HepG2 (cell line): ENCODE measurements around the gene SULT6B1. TPM values are rescaled to one million over a fixed set of nuclear protein-coding genes. Genes with fewer than 3 reads are reported as not detected.
A peak's percentile ranks its signal among the peaks of the same experiment; 100 is the strongest.

ENCODE experiments used
- ETS1 ChIP-seq: sonication (generic); formaldehyde crosslinking; IDR thresholded peaks from 2 replicates; pipeline ENCODE4 v1.4.0; 2020; ENCODE audit warnings: missing genetic modification reagents
- HOXA5 ChIP-seq: sonication (generic); formaldehyde crosslinking; IDR thresholded peaks from 2 replicates; pipeline ENCODE4 v1.4.0; 2020; ENCODE audit warnings: missing genetic modification reagents
- KDM5A ChIP-seq: fragments of 200-600 bp; sonication (generic); IDR thresholded peaks from 2 replicates; pipeline ENCODE4 v1.7.0; 2018; ENCODE audit warnings: antibody characterized with exemption, mild to moderate bottlenecking, low read length, borderline replicate concordance
- MED13 ChIP-seq: sonication (generic); formaldehyde crosslinking; IDR thresholded peaks from 2 replicates; pipeline ENCODE4 v1.5.0; 2020; ENCODE audit warnings: missing genetic modification reagents
- MED8 ChIP-seq: sonication (generic); formaldehyde crosslinking; IDR thresholded peaks from 2 replicates; pipeline ENCODE4 v1.8.1; 2023; ENCODE audit warnings: mild to moderate bottlenecking, missing genetic modification reagents; ENCODE audit not compliant: insufficient replicate concordance
- TARDBP ChIP-seq: sonication (generic); formaldehyde crosslinking; IDR thresholded peaks from 2 replicates; pipeline ENCODE4 v1.8.0; 2022; ENCODE audit warnings: mild to moderate bottlenecking, missing genetic modification reagents
- TEAD3 ChIP-seq: optimal IDR thresholded peaks from 2 replicates; pipeline ENCODE3; 2016; ENCODE audit warnings: borderline replicate concordance
- TRIM24 ChIP-seq: sonication (generic); formaldehyde crosslinking; IDR thresholded peaks from 2 replicates; pipeline ENCODE4 v1.8.0; 2022; ENCODE audit warnings: mild to moderate bottlenecking, missing genetic modification reagents
- YEATS4 ChIP-seq: sonication (generic); formaldehyde crosslinking; IDR thresholded peaks from 2 replicates; pipeline ENCODE4 v1.4.0; 2020; ENCODE audit warnings: missing genetic modification reagents, borderline replicate concordance
- ZNF17 ChIP-seq: sonication (generic); formaldehyde crosslinking; IDR thresholded peaks from 2 replicates; pipeline ENCODE4 v1.5.0; 2020; ENCODE audit warnings: mild to moderate bottlenecking, missing genetic modification reagents
- ZNF441 ChIP-seq: sonication (generic); formaldehyde crosslinking; IDR thresholded peaks from 2 replicates; pipeline ENCODE4 v1.7.0; 2021; ENCODE audit warnings: missing genetic modification reagents, borderline replicate concordance
- ZNF607 ChIP-seq: sonication (generic); formaldehyde crosslinking; IDR thresholded peaks from 2 replicates; pipeline ENCODE4 v1.5.1; 2020; ENCODE audit warnings: missing genetic modification reagents, mild to moderate bottlenecking, borderline replicate concordance
- ZNF615 ChIP-seq: sonication (generic); formaldehyde crosslinking; IDR thresholded peaks from 2 replicates; pipeline ENCODE4 v1.5.0; 2020; ENCODE audit warnings: mild to moderate bottlenecking, missing genetic modification reagents, borderline replicate concordance
- ZNF646 ChIP-seq: sonication (generic); formaldehyde crosslinking; IDR thresholded peaks from 2 replicates; pipeline ENCODE4 v1.9.0; 2021; ENCODE audit warnings: mild to moderate bottlenecking, missing genetic modification reagents
- ZNF678 ChIP-seq: sonication (generic); formaldehyde crosslinking; IDR thresholded peaks from 2 replicates; pipeline ENCODE4 v1.4.0; 2020; ENCODE audit warnings: mild to moderate bottlenecking, missing genetic modification reagents
- polyA plus RNA-seq, 8 experiments: library from polyadenylated mRNA; depleted of rRNA in 3 of 8; stranded (reverse) in 7 of 8; unstranded in 1 of 8; fragments of >200 nt; fragmentation: Illumina TruSeq in 4 of 8; extraction: Trizol in 4 of 8; gene quantifications; 2 replicates each; pipeline versions ENCODE4 v1.2.1 to v1.2.3, GENCODE V29; 2011 to 2016; ENCODE audit warnings: low read depth in 4 of 8, missing spikeins in 1 of 8, mixed read lengths in 1 of 8; ENCODE audit not compliant: insufficient read depth in 1 of 8
- total RNA-seq, 5 experiments: library from RNA; depleted of rRNA; stranded (reverse); fragments of >200 nt; fragmentation: Illumina TruSeq; extraction: Trizol; gene quantifications; 2 replicates each; pipeline ENCODE4 v1.2.3, GENCODE V29; 2016; ENCODE audit warnings: low read depth in 1 of 5
- TF ChIP-seq, protein P1 (sequence below): sonication (generic); formaldehyde crosslinking; IDR thresholded peaks from 2 replicates; pipeline ENCODE4 v1.8.1; 2023; ENCODE audit warnings: mild to moderate bottlenecking, missing genetic modification reagents
- TF ChIP-seq, protein P2 (sequence below): sonication (generic); formaldehyde crosslinking; IDR thresholded peaks from 2 replicates; pipeline ENCODE4 v1.8.0; 2022; ENCODE audit warnings: mild to moderate bottlenecking, missing genetic modification reagents, borderline replicate concordance

Gene SULT6B1
- total and polyA plus RNA-seq, 2 of the 13 experiments (the other 11 are each of a cell fraction or from before 2014, with no cell fraction given), result not detected

DNA sequence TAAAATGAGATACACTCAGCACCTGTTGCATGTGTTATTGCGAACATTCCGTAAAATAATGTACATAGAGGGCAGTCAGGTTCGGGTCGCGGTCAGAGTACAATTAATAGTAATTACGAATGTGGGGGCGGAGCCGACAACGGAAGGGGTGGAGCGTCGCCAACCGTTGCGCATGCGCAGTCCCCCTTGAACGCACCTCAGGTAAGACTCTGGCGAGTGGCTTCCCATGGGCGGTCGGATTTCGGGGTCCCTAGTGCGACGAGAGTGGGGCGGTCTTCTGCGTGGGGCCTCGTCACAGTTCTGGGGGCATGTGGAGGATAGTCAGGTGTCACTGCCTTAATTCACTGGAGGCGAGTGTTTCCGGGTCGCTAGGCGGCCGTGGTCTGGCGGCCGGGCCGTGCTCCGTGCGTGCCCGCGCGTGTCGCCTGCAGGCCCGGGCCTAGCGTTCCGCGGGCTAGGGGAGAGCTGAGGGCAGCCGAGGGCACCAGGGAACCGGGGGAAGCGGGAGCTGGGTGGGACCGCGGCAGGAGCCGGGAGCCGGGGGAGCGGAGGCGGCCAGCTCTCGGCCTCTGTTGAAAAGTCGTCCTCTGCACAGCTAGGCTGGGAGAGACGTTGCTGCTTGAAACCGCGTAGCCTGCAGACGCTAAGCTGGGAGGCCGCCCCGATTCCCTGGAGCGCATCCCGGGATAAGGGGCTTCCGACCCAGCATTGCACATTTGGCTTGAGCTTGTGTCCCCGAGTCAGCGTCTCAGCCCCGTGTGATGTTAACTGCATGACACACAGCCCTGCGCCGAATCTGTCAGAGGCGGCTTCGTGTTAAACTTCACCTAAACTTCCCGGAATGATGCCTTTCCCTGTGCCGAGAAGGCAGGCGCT lies 8.1 kb upstream of the SULT6B1 start, which contains the start of gene CEBPZOS (continued):
- TF ChIP-seq ZNF615 (CRISPR knock-in tag) (peak; percentile 95; the same call in 1 of the 2 replicates), ZNF441 (CRISPR knock-in tag) (no peak; the same call in 1 of the 2 replicates), MED13 (CRISPR knock-in tag) (peak; percentile 86; the same call in 1 of the 2 replicates), TRIM24 (CRISPR knock-in tag) (no peak), ZNF17 (CRISPR knock-in tag) (peak; percentile 93), ZNF607 (CRISPR knock-in tag) (peak; percentile 97), YEATS4 (peak; percentile 97), ZNF646 (CRISPR knock-in tag) (no peak), HOXA5 (CRISPR knock-in tag) (peak; percentile 98), ZNF678 (CRISPR knock-in tag) (0 out of 2 replicates have a peak, but pooled peaks have one; percentile 72), TEAD3 (peak; percentile 78), MED8 (CRISPR knock-in tag) (peak; percentile 83), KDM5A (peak; percentile 62), ETS1 (CRISPR knock-in tag) (no peak; the same call in 1 of the 2 replicates), TARDBP (CRISPR knock-in tag) (peak; percentile 76)
- TF ChIP-seq, protein P1, sequence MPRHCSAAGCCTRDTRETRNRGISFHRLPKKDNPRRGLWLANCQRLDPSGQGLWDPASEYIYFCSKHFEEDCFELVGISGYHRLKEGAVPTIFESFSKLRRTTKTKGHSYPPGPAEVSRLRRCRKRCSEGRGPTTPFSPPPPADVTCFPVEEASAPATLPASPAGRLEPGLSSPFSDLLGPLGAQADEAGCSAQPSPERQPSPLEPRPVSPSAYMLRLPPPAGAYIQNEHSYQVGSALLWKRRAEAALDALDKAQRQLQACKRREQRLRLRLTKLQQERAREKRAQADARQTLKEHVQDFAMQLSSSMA, result peak; percentile 82; the same call in 1 of the 2 replicates
- TF ChIP-seq, protein P2, sequence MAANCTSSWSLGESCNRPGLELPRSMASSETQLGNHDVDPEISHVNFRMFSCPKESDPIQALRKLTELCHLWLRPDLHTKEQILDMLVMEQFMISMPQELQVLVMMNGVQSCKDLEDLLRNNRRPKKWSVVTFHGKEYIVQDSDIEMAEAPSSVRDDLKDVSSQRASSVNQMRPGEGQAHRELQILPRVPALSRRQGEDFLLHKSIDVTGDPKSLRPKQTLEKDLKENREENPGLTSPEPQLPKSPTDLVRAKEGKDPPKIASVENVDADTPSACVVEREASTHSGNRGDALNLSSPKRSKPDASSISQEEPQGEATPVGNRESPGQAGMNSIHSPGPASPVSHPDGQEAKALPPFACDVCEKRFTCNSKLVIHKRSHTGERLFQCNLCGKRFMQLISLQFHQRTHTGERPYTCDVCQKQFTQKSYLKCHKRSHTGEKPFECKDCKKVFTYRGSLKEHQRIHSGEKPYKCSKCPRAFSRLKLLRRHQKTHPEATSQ (CRISPR knock-in tag), result peak; percentile 84
